ENCODE data around the gene RBMS3. TPM values are rescaled to one million over a fixed set of nuclear protein-coding genes. Genes with fewer than 3 reads are reported as not detected.

RBMS3 gene
- total and polyA plus RNA-seq, 9 donors = 11.6 to 79.2 (median 63.1) TPM

- H3K9me3 ChIP-seq = no peaks in the 10 kb centered on the region
- H3K36me3 ChIP-seq = no peaks in the 10 kb centered on the region
- no peak overlapping the region for H3K27ac ChIP-seq
- DNase-seq = no peak
- TF ChIP-seq EP300 (IDR thresholded peaks at IDR 0.05) (no peak), POLR2A (IDR thresholded peaks at IDR 0.05) (no peak), CTCF (IDR thresholded peaks at IDR 0.05) (no peak)
- WGBS, 3 donors = 97 to 98% (median 98%) methylated on average over 41 of the region's 41 CpGs
- no peaks in the 10 kb centered on the region for H3K27me3 ChIP-seq
- intact Hi-C loops (cut with DNase I) = no loop called here
- no peak overlapping the region for H3K4me3 ChIP-seq
- peaks cover 3% of the 10 kb centered on the region for H3K4me1 ChIP-seq (ENCODE audit: insufficient read depth)
Observed at GRCh38 chr3:29701326-29701983, 420.6 kb downstream of the RBMS3 start.

- no peaks in the 10 kb centered on the region for H3K9me3 ChIP-seq
- no peak for DNase-seq
- 75 to 94% (median 76%) methylated on average over 3 of the region's 3 CpGs for WGBS, 3 donors
- peaks cover 5% of the 10 kb centered on the region for H3K4me1 ChIP-seq (ENCODE audit: insufficient read depth)
- TF ChIP-seq POLR2A (IDR thresholded peaks at IDR 0.05) = no peak
- TF ChIP-seq EP300 (IDR thresholded peaks at IDR 0.05) = no peak
- TF ChIP-seq CTCF (IDR thresholded peaks at IDR 0.05) = no peak
- H3K27ac ChIP-seq = no peak overlapping the region
- H3K36me3 ChIP-seq = no peaks in the 10 kb centered on the region
- H3K27me3 ChIP-seq = no peaks in the 10 kb centered on the region
- intact Hi-C loops (cut with DNase I) = no loop called here
- no peak overlapping the region for H3K4me3 ChIP-seq
Observed at GRCh38 chr3:29705906-29706844, 425.3 kb downstream of the RBMS3 start.

- peaks cover 7% of the 10 kb centered on the region for H3K4me1 ChIP-seq (ENCODE audit: insufficient read depth)
- no peaks in the 10 kb centered on the region for H3K9me3 ChIP-seq
- 92 to 95% (median 94%) methylated on average over 8 of the region's 8 CpGs for WGBS, 3 donors
- H3K27me3 ChIP-seq = no peaks in the 10 kb centered on the region
- TF ChIP-seq CTCF (IDR thresholded peaks at IDR 0.05) = no peak
- H3K4me3 ChIP-seq = no peak overlapping the region
- DNase-seq = no peak
- no peak overlapping the region for H3K27ac ChIP-seq
- no peaks in the 10 kb centered on the region for H3K36me3 ChIP-seq
- intact Hi-C loops (cut with DNase I) = no loop called here
Observed at GRCh38 chr3:29708884-29709283, 428.0 kb downstream of the RBMS3 start.

GRCh38 chr3:29711255-29711771 lies 430.4 kb downstream of the RBMS3 start:
- DNase-seq = peak in 2 of 5 donors; percentile 10 to 31
- intact Hi-C loops (cut with DNase I) = no loop called here
- Histone ChIP-seq H3K9me3 (no peaks in the 10 kb centered on the region), H3K27ac (no peak overlapping the region), H3K4me3 (no peak overlapping the region), H3K36me3 (no peaks in the 10 kb centered on the region), H3K27me3 (no peaks in the 10 kb centered on the region), H3K4me1 (ENCODE audit: insufficient read depth) (peaks cover 4% of the 10 kb centered on the region)
- 17 to 45% (median 26%) methylated on average over 3 of the region's 3 CpGs for WGBS, 3 donors
- no peak for TF ChIP-seq CTCF (IDR thresholded peaks at IDR 0.05)
- TF ChIP-seq EP300 (IDR thresholded peaks at IDR 0.05) = peak; percentile 82
- TF ChIP-seq POLR2A (IDR thresholded peaks at IDR 0.05) = no peak
